B cell (primary cell): ENCODE results near the gene PHC3. TPM values are rescaled to one million over a fixed set of nuclear protein-coding genes. Genes with fewer than 3 reads are reported as not detected.

ENCODE experiments used
- ATAC-seq: fragments of 200-7000 bp; cut with Tn5 transposase; one replicate; pipeline ENCODE4 v1.10.0; 2021; ENCODE audit warnings: low read depth, mild to moderate bottlenecking, moderate number of reproducible peaks, moderate library complexity
- CTCF ChIA-PET: fragments of 350-600 bp; sonication (Branson Sonifier 250); formaldehyde crosslinking; loops from one replicate; lab custom pipeline; 2021; ENCODE audit warnings: antibody characterized with exemption, inconsistent platforms; lab: Charles Lee
- POLR2A ChIA-PET: fragments of 350-600 bp; sonication (Branson Sonifier 250); formaldehyde crosslinking; loops from one replicate; lab custom pipeline; 2021; ENCODE audit warnings: antibody characterized with exemption; lab: Charles Lee
- DNase-seq: peaks from one replicate; pipeline ENCODE4 v3.0.0; 2013
- H2AFZ ChIP-seq: 2 replicates; pipeline ENCODE4 v1.6.1; 2012; ENCODE audit warnings: mild to moderate bottlenecking, low read depth, low read length; ENCODE audit not compliant: insufficient read depth, poor library complexity, severe bottlenecking
- H3K27ac ChIP-seq, 2 donors: 1 replicate in 1 of 2; 2 replicates in 1 of 2; pipeline ENCODE4 v1.5.1; 2012 to 2013; ENCODE audit warnings: low read length in 2 of 2, mild to moderate bottlenecking in 2 of 2, moderate library complexity in 1 of 2
- H3K27me3 ChIP-seq, 4 experiments: fragments of 200-600 bp in 1 of 4; sonication (generic) in 1 of 4; replicated peaks in 1 of 4; 1 replicate in 2 of 4; 2 replicates in 2 of 4; pipeline versions ENCODE4 v1.6.1 to v1.7.0; 2013 to 2016; ENCODE audit warnings: low read length in 3 of 4, mild to moderate bottlenecking in 2 of 4, mixed read lengths in 1 of 4, moderate library complexity in 1 of 4; ENCODE audit not compliant: insufficient read depth in 4 of 4, control insufficient read depth in 3 of 4; ENCODE audit errors: control extremely low read depth in 1 of 4
- H3K36me3 ChIP-seq, 2 experiments: replicated peaks in 1 of 2; 1 replicate in 1 of 2; 2 replicates in 1 of 2; pipeline versions ENCODE4 v1.6.1 to v1.7.1; 2013; ENCODE audit warnings: low read length in 1 of 2; ENCODE audit not compliant: insufficient read depth in 2 of 2, control insufficient read depth in 1 of 2; ENCODE audit errors: control extremely low read depth in 1 of 2, extremely low read depth in 1 of 2
- H3K4me1 ChIP-seq, 2 donors: fragments of 200-600 bp in 1 of 2; sonication (generic) in 1 of 2; 1 replicate in 1 of 2; 2 replicates in 1 of 2; pipeline versions ENCODE4 v1.5.1 to v1.6.1; 2013 to 2017; ENCODE audit warnings: low read length in 2 of 2; ENCODE audit not compliant: control insufficient read depth in 2 of 2, insufficient read depth in 2 of 2
- H3K4me2 ChIP-seq: replicated peaks from 2 replicates; pipeline ENCODE3; 2012; ENCODE audit warnings: mild to moderate bottlenecking, low read depth, low read length; ENCODE audit not compliant: poor library complexity, severe bottlenecking
- H3K4me3 ChIP-seq, 5 experiments: fragments of 200-600 bp in 1 of 5; sonication (generic) in 1 of 5; 1 replicate in 3 of 5; 2 replicates in 2 of 5; pipeline versions ENCODE4 v1.5.1 to v1.7.0; 2011 to 2016; ENCODE audit warnings: low read length in 4 of 5, mild to moderate bottlenecking in 4 of 5, low read depth in 2 of 5, control low read depth in 1 of 5, moderate library complexity in 1 of 5; ENCODE audit not compliant: insufficient read depth in 1 of 5; ENCODE audit errors: control extremely low read depth in 1 of 5, extremely low read depth in 1 of 5
- H3K79me2 ChIP-seq: fragments of 200-600 bp; sonication (generic); one replicate; pipeline ENCODE4 v1.6.0; 2016; ENCODE audit warnings: low read length; ENCODE audit not compliant: control insufficient read depth, insufficient read depth
- H3K9ac ChIP-seq: fragments of 200-600 bp; sonication (generic); 2 replicates; pipeline ENCODE4 v1.6.1; 2017; ENCODE audit warnings: mild to moderate bottlenecking, low read length, moderate library complexity
- H3K9me3 ChIP-seq, 3 donors: one replicate each; pipeline versions ENCODE4 v1.6.1 to v1.7.1; 2013; ENCODE audit warnings: low read length in 2 of 3; ENCODE audit not compliant: control insufficient read depth in 2 of 3, insufficient read depth in 1 of 3; ENCODE audit errors: control extremely low read depth in 1 of 3
- H4K20me1 ChIP-seq: 2 replicates; pipeline ENCODE4 v1.6.0; 2012; ENCODE audit warnings: mild to moderate bottlenecking, low read length; ENCODE audit not compliant: insufficient read depth, control insufficient read depth, poor library complexity, severe bottlenecking
- H3K27ac Mint-ChIP-seq: one replicate; pipeline ENCODE4 v1.8.0; 2021; ENCODE audit warnings: mixed read lengths
- H3K27me3 Mint-ChIP-seq: one replicate; pipeline ENCODE4 v1.8.0; 2021; ENCODE audit warnings: mixed read lengths
- H3K4me1 Mint-ChIP-seq: one replicate; pipeline ENCODE4 v1.8.0; 2021; ENCODE audit warnings: mixed read lengths
- H3K4me3 Mint-ChIP-seq: one replicate; pipeline ENCODE4 v1.8.0; 2021; ENCODE audit warnings: mixed read lengths
- H3K9me3 Mint-ChIP-seq: one replicate; pipeline ENCODE4 v1.8.0; 2022; ENCODE audit warnings: mixed read lengths; ENCODE audit not compliant: insufficient read depth
- CTCF ChIP-seq: fragments of 200-600 bp; IDR thresholded peaks from one replicate; pipeline ENCODE4 v1.8.0; 2022; ENCODE audit warnings: antibody characterized with exemption, mild to moderate bottlenecking
- EZH2 ChIP-seq: IDR thresholded peaks from 2 replicates; pipeline ENCODE4 v1.6.1; 2012; ENCODE audit warnings: borderline replicate concordance, low read depth, mild to moderate bottlenecking, moderate library complexity, low read length; ENCODE audit not compliant: insufficient read depth, poor library complexity, severe bottlenecking
- WGBS: methylation state at CpG from one replicate; pipeline ENCODE4 v1.1.5; 2013; ENCODE audit warnings: missing lambda C conversion rate; ENCODE audit not compliant: insufficient coverage; 5-methylcytosine and 5-hydroxymethylcytosine counted together
- intact Hi-C: fragments of 100-400 bp; cut with micrococcal nuclease; formaldehyde crosslinking; loops from one replicate; pipeline ENCODE4 v1.10.0; 2022
- polyA plus RNA-seq: library from polyadenylated mRNA; depleted of rRNA; stranded (reverse); fragments of >200 nt; gene quantifications from 2 replicates; pipeline ENCODE4 v1.2.3, GENCODE V29; 2012
- total RNA-seq, 2 donors: library from RNA; stranded (reverse); fragments of 120-200 nt in 1 of 2; gene quantifications; 1 replicate in 1 of 2; 2 replicates in 1 of 2; pipeline versions ENCODE4 v1.2.3 to v1.2.4, GENCODE V29; 2013 to 2022

PHC3 gene
- total and polyA plus RNA-seq, 2 donors (not counting 1 experiment from before 2014, with no cell fraction given), result 51.8 to 159 TPM

- H2AFZ ChIP-seq, result no peak overlapping the region
- no peaks in the 10 kb centered on the region for H3K9me3 Mint-ChIP-seq
- H3K27ac Mint-ChIP-seq, result no peak overlapping the region
- H4K20me1 ChIP-seq, result no peaks in the 10 kb centered on the region
- peaks cover 2% of the 10 kb centered on the region for H3K79me2 ChIP-seq
- no peak overlapping the region for H3K27ac ChIP-seq
- intact Hi-C loops, result no loop called here
- ATAC-seq (no peak), DNase-seq (no peak)
- H3K4me1 ChIP-seq, result peaks cover 7 to 9% of the 10 kb centered on the region in 2 donors
- H3K4me3 Mint-ChIP-seq, result no peak overlapping the region
- no peak overlapping the region for H3K9ac ChIP-seq
- H3K27me3 Mint-ChIP-seq, result no peaks in the 10 kb centered on the region
- H3K4me1 Mint-ChIP-seq, result peaks cover 13% of the 10 kb centered on the region
- no peak overlapping the region for H3K4me3 ChIP-seq
- TF ChIP-seq EZH2 (no peak), CTCF (no peak)
- H3K27me3 ChIP-seq, result no peaks in the 10 kb centered on the region
- H3K9me3 ChIP-seq, result no peaks in the 10 kb centered on the region
- peaks cover 4 to 8% of the 10 kb centered on the region in 2 experiments for H3K36me3 ChIP-seq
- ChIA-PET POLR2A (no interaction called here), CTCF (interaction anchor here (0.7 kb wide), 2 partner anchors 100 to 106 kb away, joined by 3 to 7 read pairs; no protein-coding TSS in a partner anchor)
- 98% methylated on average over 15 of the region's 16 CpGs for WGBS
- no peak overlapping the region for H3K4me2 ChIP-seq
Measured at GRCh38 chr3:170062769-170063168, 118.8 kb downstream of the PHC3 start.

- WGBS, result 97% methylated on average over 18 of the region's 20 CpGs
Measured at GRCh38 chr3:170062068-170062467, 119.5 kb downstream of the PHC3 start.

More at GRCh38 chr3:170062068-170062467, 119.5 kb downstream of the PHC3 start:
- ChIA-PET POLR2A (no interaction called here), CTCF (no interaction called here)
- intact Hi-C loops, result no loop called here
- Mint-ChIP-seq H3K4me1 (peaks cover 20% of the 10 kb centered on the region), H3K4me3 (no peak overlapping the region), H3K9me3 (no peaks in the 10 kb centered on the region), H3K27me3 (no peaks in the 10 kb centered on the region), H3K27ac (no peak overlapping the region)
- no peak overlapping the region for H3K27ac ChIP-seq
- H3K27me3 ChIP-seq, result no peaks in the 10 kb centered on the region
- peaks cover 4 to 5% of the 10 kb centered on the region in 2 experiments for H3K36me3 ChIP-seq
- H2AFZ ChIP-seq, result no peak overlapping the region
- no peaks in the 10 kb centered on the region for H3K9me3 ChIP-seq
- H4K20me1 ChIP-seq, result no peaks in the 10 kb centered on the region
- peaks cover 14 to 16% of the 10 kb centered on the region in 2 donors for H3K4me1 ChIP-seq
- ATAC-seq (no peak), DNase-seq (no peak)
- H3K79me2 ChIP-seq, result peaks cover 6% of the 10 kb centered on the region
- H3K9ac ChIP-seq, result no peak overlapping the region
- no peak overlapping the region for H3K4me3 ChIP-seq
- TF ChIP-seq EZH2 (no peak), CTCF (no peak)
- no peak overlapping the region for H3K4me2 ChIP-seq
